ENCODE data around the gene ADAMTSL2. TPM values are rescaled to one million over a fixed set of nuclear protein-coding genes. Genes with fewer than 3 reads are reported as not detected.

ADAMTSL2 gene
- total and polyA plus RNA-seq, 2 of the 13 experiments (the other 11 are each of a cell fraction or from before 2014, with no cell fraction given) = 1.9 to 3.8 TPM

- TF ChIP-seq CEBPG (CRISPR knock-in tag; IDR thresholded peaks at IDR 0.05) (no peak), ZNF687 (CRISPR knock-in tag; IDR thresholded peaks at IDR 0.05) (peak; percentile 71), SOX13 (IDR thresholded peaks at IDR 0.05) (no peak), SOX13 (CRISPR knock-in tag; conservative IDR thresholded peaks at IDR 0.05 in 1 of 2, IDR thresholded peaks at IDR 0.05 in 1 of 2) (no peak), ZNF296 (CRISPR knock-in tag; conservative IDR thresholded peaks at IDR 0.05) (0 out of 2 replicates have a peak, but pooled peaks have one; percentile 54), MLLT10 (CRISPR knock-in tag; IDR thresholded peaks at IDR 0.05) (no peak), PRDM15 (CRISPR knock-in tag; IDR thresholded peaks at IDR 0.05) (no peak), ZBTB7B (CRISPR knock-in tag; IDR thresholded peaks at IDR 0.05) (no peak), NFKBIZ (CRISPR knock-in tag; IDR thresholded peaks at IDR 0.05) (no peak), GPN1 (CRISPR knock-in tag; IDR thresholded peaks at IDR 0.05; ENCODE audit: borderline replicate concordance) (no peak), JUNB (CRISPR knock-in tag; IDR thresholded peaks at IDR 0.05; ENCODE audit: borderline replicate concordance) (no peak), ZBTB26 (CRISPR knock-in tag; IDR thresholded peaks at IDR 0.05; ENCODE audit: borderline replicate concordance) (no peak), ZNF891 (CRISPR knock-in tag; IDR thresholded peaks at IDR 0.05) (no peak; the same call in 1 of the 2 replicates), HDAC6 (IDR thresholded peaks at IDR 0.05; ENCODE audit: low read depth, low read length) (no peak), MAFK (conservative IDR thresholded peaks at IDR 0.05 in 1 of 2, IDR thresholded peaks at IDR 0.05 in 1 of 2; ENCODE audit: low read length in 2 of 2) (no peak), HNRNPLL (IDR thresholded peaks at IDR 0.05; ENCODE audit: low read depth, low read length, poor library complexity, severe bottlenecking) (peak; percentile 61), CAMTA2 (CRISPR knock-in tag; IDR thresholded peaks at IDR 0.05; ENCODE audit: borderline replicate concordance) (no peak)
- TF ChIP-seq, protein P1, sequence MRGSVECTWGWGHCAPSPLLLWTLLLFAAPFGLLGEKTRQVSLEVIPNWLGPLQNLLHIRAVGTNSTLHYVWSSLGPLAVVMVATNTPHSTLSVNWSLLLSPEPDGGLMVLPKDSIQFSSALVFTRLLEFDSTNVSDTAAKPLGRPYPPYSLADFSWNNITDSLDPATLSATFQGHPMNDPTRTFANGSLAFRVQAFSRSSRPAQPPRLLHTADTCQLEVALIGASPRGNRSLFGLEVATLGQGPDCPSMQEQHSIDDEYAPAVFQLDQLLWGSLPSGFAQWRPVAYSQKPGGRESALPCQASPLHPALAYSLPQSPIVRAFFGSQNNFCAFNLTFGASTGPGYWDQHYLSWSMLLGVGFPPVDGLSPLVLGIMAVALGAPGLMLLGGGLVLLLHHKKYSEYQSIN (CRISPR knock-in tag; IDR thresholded peaks at IDR 0.05; ENCODE audit: borderline replicate concordance) = no peak
Measured at GRCh38 chr9:133534346-133535291, at the start of gene ADAMTSL2 (continued).
